HepG2 (cell line): Measurements from ENCODE around the gene TMEM50B. TPM values are rescaled to one million over a fixed set of nuclear protein-coding genes. Genes with fewer than 3 reads are reported as not detected.
A peak's percentile ranks its signal among the peaks of the same experiment; 100 is the strongest.

Experiments
- BORCS8-MEF2B ChIP-seq: sonication (generic); formaldehyde crosslinking; IDR thresholded peaks from 2 replicates; pipeline ENCODE4 v1.8.0; 2022; ENCODE audit warnings: mild to moderate bottlenecking, missing genetic modification reagents
- CHCHD3 ChIP-seq: sonication (generic); formaldehyde crosslinking; IDR thresholded peaks from 2 replicates; pipeline ENCODE4 v1.8.0; 2022; ENCODE audit warnings: mild to moderate bottlenecking, missing genetic modification reagents, moderate library complexity
- JARID2 ChIP-seq: sonication (generic); formaldehyde crosslinking; IDR thresholded peaks from 2 replicates; pipeline ENCODE4 v1.8.1; 2023; ENCODE audit warnings: missing genetic modification reagents, inconsistent platforms; ENCODE audit not compliant: insufficient replicate concordance
- RFXAP ChIP-seq: sonication (generic); formaldehyde crosslinking; IDR thresholded peaks from 2 replicates; pipeline ENCODE4 v1.4.0; 2020; ENCODE audit warnings: missing genetic modification reagents, borderline replicate concordance
- SAP130 ChIP-seq: IDR thresholded peaks from 2 replicates; pipeline ENCODE4 v1.6.1; 2016; ENCODE audit warnings: low read depth
- TGIF2 ChIP-seq: IDR thresholded peaks from 2 replicates; pipeline ENCODE4 v1.6.1; 2016; ENCODE audit warnings: control low read depth, missing compliant biosample characterization
- ZIK1 ChIP-seq: sonication (generic); formaldehyde crosslinking; IDR thresholded peaks from 2 replicates; pipeline ENCODE4 v1.5.0; 2020; ENCODE audit warnings: mild to moderate bottlenecking, low read depth, missing genetic modification reagents, borderline replicate concordance
- ZNF44 ChIP-seq: sonication (generic); formaldehyde crosslinking; IDR thresholded peaks from 2 replicates; pipeline ENCODE4 v1.5.1; 2020; ENCODE audit warnings: mild to moderate bottlenecking, missing genetic modification reagents
- ZNF496 ChIP-seq: sonication (generic); formaldehyde crosslinking; IDR thresholded peaks from 2 replicates; pipeline ENCODE4 v1.8.1; 2023; ENCODE audit warnings: mild to moderate bottlenecking, moderate library complexity, missing genetic modification reagents; ENCODE audit not compliant: insufficient replicate concordance
- polyA plus RNA-seq, 8 experiments: library from polyadenylated mRNA; depleted of rRNA in 3 of 8; stranded (reverse) in 7 of 8; unstranded in 1 of 8; fragments of >200 nt; fragmentation: Illumina TruSeq in 4 of 8; extraction: Trizol in 4 of 8; gene quantifications; 2 replicates each; pipeline versions ENCODE4 v1.2.1 to v1.2.3, GENCODE V29; 2011 to 2016; ENCODE audit warnings: low read depth in 4 of 8, missing spikeins in 1 of 8, mixed read lengths in 1 of 8; ENCODE audit not compliant: insufficient read depth in 1 of 8
- total RNA-seq, 5 experiments: library from RNA; depleted of rRNA; stranded (reverse); fragments of >200 nt; fragmentation: Illumina TruSeq; extraction: Trizol; gene quantifications; 2 replicates each; pipeline ENCODE4 v1.2.3, GENCODE V29; 2016; ENCODE audit warnings: low read depth in 1 of 5
- TF ChIP-seq, protein P1 (sequence below): sonication (generic); formaldehyde crosslinking; IDR thresholded peaks from 2 replicates; pipeline ENCODE4 v1.5.0; 2020; ENCODE audit warnings: mild to moderate bottlenecking, missing genetic modification reagents, borderline replicate concordance
- TF ChIP-seq, protein P2 (sequence below): sonication (generic); formaldehyde crosslinking; IDR thresholded peaks from 2 replicates; pipeline ENCODE4 v1.8.0; 2022; ENCODE audit warnings: mild to moderate bottlenecking, missing genetic modification reagents
- TF ChIP-seq, protein P3 (sequence below): fragments of 450-650 bp; IDR thresholded peaks from 2 replicates; pipeline ENCODE4 v1.6.1; 2017; ENCODE audit warnings: mild to moderate bottlenecking
- TF ChIP-seq, protein P4 (sequence below): IDR thresholded peaks from 2 replicates; pipeline ENCODE4 v1.6.1; 2012; ENCODE audit warnings: inconsistent platforms

Gene TMEM50B
- total and polyA plus RNA-seq, 2 of the 13 experiments (the other 11 are each of a cell fraction or from before 2014, with no cell fraction given), result 29.9 to 46.3 TPM

DNA sequence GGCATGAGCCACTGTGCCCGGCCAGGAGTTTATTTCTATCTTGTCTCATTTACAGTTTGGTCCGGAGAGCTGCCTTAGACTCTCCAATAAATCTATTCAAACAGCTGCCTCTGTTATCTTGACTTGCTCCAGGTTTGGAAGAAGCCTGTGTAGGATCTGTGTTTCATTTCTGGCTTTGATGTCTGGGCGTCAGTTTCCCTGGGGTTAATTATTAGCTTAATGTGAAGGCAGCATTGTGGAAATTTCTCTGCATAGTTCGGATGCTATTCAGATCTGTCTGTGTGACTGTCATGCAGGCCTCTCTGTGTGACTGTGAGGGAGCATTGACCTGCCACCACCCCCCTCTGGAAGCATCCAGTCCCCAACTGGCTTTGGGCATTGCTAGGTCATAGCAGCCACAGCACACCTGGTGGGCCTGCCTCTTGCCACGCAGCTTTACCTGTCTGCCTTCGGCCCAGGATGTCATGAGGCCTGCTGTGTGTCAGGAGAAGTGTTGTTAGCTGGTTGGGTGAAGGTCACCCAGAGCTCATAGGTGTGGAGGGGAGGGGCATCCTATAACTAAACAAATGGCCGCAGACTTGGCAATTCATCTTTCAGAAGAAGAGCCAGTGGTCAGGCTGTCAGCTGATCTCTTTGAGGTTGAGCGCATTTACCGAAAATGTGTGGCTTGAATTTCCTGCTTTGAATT is 66.8 kb downstream of the TMEM50B start (continued):
- TF ChIP-seq CHCHD3 (CRISPR knock-in tag) (no peak), ZIK1 (peak; percentile 32; the same call in 1 of the 2 replicates), ZNF44 (CRISPR knock-in tag) (no peak), SAP130 (CRISPR knock-in tag) (peak; percentile 90), BORCS8-MEF2B (CRISPR knock-in tag) (peak; percentile 37; the same call in 1 of the 2 replicates), TGIF2 (CRISPR knock-in tag) (peak; percentile 81), ZNF496 (CRISPR knock-in tag) (no peak), RFXAP (CRISPR knock-in tag) (no peak), JARID2 (CRISPR knock-in tag) (no peak)
- TF ChIP-seq, protein P1, sequence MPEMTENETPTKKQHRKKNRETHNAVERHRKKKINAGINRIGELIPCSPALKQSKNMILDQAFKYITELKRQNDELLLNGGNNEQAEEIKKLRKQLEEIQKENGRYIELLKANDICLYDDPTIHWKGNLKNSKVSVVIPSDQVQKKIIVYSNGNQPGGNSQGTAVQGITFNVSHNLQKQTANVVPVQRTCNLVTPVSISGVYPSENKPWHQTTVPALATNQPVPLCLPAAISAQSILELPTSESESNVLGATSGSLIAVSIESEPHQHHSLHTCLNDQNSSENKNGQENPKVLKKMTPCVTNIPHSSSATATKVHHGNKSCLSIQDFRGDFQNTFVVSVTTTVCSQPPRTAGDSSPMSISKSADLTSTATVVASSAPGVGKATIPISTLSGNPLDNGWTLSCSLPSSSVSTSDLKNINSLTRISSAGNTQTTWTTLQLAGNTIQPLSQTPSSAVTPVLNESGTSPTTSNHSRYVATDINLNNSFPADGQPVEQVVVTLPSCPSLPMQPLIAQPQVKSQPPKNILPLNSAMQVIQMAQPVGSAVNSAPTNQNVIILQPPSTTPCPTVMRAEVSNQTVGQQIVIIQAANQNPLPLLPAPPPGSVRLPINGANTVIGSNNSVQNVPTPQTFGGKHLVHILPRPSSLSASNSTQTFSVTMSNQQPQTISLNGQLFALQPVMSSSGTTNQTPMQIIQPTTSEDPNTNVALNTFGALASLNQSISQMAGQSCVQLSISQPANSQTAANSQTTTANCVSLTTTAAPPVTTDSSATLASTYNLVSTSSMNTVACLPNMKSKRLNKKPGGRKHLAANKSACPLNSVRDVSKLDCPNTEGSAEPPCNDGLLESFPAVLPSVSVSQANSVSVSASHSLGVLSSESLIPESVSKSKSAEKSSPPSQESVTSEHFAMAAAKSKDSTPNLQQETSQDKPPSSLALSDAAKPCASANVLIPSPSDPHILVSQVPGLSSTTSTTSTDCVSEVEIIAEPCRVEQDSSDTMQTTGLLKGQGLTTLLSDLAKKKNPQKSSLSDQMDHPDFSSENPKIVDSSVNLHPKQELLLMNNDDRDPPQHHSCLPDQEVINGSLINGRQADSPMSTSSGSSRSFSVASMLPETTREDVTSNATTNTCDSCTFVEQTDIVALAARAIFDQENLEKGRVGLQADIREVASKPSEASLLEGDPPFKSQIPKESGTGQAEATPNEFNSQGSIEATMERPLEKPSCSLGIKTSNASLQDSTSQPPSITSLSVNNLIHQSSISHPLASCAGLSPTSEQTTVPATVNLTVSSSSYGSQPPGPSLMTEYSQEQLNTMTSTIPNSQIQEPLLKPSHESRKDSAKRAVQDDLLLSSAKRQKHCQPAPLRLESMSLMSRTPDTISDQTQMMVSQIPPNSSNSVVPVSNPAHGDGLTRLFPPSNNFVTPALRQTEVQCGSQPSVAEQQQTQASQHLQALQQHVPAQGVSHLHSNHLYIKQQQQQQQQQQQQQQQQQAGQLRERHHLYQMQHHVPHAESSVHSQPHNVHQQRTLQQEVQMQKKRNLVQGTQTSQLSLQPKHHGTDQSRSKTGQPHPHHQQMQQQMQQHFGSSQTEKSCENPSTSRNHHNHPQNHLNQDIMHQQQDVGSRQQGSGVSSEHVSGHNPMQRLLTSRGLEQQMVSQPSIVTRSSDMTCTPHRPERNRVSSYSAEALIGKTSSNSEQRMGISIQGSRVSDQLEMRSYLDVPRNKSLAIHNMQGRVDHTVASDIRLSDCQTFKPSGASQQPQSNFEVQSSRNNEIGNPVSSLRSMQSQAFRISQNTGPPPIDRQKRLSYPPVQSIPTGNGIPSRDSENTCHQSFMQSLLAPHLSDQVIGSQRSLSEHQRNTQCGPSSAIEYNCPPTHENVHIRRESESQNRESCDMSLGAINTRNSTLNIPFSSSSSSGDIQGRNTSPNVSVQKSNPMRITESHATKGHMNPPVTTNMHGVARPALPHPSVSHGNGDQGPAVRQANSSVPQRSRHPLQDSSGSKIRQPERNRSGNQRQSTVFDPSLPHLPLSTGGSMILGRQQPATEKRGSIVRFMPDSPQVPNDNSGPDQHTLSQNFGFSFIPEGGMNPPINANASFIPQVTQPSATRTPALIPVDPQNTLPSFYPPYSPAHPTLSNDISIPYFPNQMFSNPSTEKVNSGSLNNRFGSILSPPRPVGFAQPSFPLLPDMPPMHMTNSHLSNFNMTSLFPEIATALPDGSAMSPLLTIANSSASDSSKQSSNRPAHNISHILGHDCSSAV (CRISPR knock-in tag), result no peak
- TF ChIP-seq, protein P2, sequence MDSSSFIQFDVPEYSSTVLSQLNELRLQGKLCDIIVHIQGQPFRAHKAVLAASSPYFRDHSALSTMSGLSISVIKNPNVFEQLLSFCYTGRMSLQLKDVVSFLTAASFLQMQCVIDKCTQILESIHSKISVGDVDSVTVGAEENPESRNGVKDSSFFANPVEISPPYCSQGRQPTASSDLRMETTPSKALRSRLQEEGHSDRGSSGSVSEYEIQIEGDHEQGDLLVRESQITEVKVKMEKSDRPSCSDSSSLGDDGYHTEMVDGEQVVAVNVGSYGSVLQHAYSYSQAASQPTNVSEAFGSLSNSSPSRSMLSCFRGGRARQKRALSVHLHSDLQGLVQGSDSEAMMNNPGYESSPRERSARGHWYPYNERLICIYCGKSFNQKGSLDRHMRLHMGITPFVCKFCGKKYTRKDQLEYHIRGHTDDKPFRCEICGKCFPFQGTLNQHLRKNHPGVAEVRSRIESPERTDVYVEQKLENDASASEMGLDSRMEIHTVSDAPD (CRISPR knock-in tag), result no peak
- TF ChIP-seq, protein P3, sequence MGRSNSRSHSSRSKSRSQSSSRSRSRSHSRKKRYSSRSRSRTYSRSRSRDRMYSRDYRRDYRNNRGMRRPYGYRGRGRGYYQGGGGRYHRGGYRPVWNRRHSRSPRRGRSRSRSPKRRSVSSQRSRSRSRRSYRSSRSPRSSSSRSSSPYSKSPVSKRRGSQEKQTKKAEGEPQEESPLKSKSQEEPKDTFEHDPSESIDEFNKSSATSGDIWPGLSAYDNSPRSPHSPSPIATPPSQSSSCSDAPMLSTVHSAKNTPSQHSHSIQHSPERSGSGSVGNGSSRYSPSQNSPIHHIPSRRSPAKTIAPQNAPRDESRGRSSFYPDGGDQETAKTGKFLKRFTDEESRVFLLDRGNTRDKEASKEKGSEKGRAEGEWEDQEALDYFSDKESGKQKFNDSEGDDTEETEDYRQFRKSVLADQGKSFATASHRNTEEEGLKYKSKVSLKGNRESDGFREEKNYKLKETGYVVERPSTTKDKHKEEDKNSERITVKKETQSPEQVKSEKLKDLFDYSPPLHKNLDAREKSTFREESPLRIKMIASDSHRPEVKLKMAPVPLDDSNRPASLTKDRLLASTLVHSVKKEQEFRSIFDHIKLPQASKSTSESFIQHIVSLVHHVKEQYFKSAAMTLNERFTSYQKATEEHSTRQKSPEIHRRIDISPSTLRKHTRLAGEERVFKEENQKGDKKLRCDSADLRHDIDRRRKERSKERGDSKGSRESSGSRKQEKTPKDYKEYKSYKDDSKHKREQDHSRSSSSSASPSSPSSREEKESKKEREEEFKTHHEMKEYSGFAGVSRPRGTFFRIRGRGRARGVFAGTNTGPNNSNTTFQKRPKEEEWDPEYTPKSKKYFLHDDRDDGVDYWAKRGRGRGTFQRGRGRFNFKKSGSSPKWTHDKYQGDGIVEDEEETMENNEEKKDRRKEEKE, result no peak
- TF ChIP-seq, protein P4, sequence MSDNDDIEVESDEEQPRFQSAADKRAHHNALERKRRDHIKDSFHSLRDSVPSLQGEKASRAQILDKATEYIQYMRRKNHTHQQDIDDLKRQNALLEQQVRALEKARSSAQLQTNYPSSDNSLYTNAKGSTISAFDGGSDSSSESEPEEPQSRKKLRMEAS, result peak; percentile 74
- TF ChIP-seq, all 625 proteins: peak for 175
